NCI-H1048 (cell line): ENCODE results near the gene FCHSD1.

Experiments
- DNase-seq: peaks from one replicate; lab custom pipeline; 2025; lab: John Stamatoyannopoulos, UW

The FCHSD1 gene

DNA sequence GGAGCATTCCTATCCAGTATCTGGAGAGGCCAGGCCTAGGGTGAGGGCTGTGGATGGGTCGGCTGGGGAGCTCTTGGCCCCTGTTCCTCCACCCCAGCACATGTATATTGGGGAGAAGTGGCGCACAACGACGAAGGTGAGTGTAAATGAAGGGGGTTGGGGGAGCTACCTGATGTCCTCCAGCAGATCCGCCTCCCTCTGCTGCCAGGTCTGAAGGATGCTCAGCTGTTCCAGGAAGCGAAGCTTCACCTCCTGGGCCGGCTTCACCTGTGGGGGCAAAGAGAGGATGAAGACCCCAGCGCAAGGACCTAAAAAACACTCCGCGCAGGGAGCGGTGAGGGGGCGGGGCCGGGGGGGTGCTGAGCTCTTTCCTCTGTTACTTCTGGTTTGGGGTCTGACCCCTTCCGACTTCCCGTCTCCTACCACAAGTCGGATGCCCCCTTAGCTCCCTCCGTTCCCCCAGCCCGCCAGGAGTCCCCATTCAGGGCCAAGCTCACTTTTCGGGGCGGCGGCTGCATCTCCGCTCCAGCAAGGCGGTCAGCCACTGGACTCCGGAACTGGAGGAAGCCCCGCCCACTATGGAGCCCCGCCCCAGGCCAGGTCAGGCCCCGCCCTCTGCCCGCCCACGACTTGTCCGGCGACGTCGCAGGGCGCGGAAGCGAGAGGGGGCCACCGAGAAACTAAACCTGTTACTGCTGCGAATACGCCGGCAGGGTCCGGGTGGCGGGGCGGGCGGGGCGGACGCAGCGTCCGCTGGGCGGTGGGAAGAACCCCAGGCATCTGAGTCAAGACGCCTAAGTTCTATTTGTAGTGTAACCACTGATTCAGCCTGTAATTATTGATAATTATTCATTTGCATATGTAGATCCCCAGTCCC, at the start of gene FCHSD1:
Gene FCHSD1, minus strand, starts transcription at position 568 of the 877 bp plus-strand sequence. Its CDS starts 50 bp downstream, at position 518.
- DNase-seq = no peak

DNA sequence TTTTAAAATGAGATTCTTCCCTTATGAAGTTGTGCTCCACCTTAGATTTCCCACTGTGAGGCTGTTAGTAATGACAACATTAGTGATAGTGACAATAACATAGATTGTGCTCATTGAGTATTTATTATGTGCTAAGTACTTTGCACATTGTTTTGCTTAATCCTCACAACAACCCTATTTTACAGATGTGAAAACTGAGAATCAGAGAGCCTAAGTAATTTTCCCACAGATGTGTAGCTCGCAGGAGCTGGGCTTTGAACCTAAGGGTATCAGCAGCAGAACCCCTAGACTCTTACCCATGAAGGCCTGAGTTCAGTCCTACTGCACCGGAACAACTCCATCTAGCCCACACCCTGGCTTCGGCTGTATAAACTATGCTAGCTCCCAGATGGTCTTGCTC, 46.4 kb upstream of the FCHSD1 start:
- DNase-seq = no peak

DNA sequence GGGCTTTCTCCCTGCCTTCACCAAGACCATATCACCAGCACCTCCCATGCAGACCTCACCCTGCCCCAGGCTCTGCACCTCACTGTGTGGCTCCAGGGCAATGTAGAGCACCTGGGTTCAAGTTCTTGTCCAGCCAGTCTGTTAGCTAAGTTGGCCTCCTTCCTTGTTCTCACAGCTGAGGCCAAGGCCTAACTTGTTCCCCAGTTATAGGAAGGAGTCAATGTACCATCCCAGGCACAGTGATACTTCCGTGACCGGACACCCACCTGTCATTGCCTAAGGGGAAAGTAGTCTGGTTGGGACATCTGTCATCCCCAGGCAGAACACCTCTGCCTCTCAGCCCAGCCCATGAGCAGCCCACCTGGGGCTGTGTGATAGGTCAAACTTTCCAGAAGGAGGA, 45.2 kb upstream of the FCHSD1 start:
- DNase-seq = no peak

DNA sequence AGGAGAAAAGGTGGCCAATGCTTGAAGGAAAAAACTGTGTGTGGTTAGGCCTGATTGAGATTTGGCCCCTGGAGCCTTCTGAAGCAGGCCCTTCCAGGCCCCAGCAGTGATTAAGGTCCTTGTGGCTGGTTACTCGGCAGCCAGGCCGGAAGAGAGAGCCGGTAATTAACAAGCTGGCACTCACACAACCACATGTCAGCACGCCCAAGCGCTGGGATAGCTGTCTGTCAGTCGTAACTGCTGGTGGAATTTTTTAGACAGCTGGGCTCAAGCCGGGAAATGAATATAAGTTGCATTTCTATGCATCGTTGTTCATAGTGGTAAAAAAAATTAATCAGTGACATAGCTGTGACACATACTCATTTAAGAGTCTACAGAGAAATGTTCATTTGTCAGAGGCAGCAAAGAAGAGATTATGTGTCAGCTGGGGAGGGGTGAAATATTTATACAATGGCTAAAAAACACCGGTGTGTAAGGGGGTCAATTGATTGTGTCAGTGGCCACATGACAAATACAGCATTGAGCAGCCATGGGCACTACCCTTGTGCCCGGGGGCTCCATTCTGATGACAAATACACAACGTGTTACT, 44.5 kb upstream of the FCHSD1 start:
- no peak for DNase-seq

DNA sequence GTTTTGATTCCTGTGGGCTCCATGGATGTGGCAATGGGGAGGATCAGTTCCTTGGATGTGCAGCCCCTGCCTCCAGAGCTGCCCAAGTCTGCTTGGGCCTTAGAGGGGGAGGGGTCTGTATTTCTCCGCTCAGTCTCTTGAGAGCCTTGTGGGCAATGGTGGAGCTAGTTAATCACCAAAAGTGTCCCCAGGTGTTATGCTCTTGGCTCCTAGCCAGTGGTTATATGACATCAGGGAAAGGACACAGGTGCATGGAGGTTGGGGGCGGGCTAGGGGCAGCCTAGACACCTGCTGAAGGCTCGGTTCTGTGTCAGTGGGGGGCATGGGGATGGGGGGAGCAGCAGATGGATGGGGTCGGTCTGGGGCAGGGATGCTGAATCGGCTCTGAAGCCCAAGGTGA, 43.3 kb upstream of the FCHSD1 start:
- no peak for DNase-seq

DNA sequence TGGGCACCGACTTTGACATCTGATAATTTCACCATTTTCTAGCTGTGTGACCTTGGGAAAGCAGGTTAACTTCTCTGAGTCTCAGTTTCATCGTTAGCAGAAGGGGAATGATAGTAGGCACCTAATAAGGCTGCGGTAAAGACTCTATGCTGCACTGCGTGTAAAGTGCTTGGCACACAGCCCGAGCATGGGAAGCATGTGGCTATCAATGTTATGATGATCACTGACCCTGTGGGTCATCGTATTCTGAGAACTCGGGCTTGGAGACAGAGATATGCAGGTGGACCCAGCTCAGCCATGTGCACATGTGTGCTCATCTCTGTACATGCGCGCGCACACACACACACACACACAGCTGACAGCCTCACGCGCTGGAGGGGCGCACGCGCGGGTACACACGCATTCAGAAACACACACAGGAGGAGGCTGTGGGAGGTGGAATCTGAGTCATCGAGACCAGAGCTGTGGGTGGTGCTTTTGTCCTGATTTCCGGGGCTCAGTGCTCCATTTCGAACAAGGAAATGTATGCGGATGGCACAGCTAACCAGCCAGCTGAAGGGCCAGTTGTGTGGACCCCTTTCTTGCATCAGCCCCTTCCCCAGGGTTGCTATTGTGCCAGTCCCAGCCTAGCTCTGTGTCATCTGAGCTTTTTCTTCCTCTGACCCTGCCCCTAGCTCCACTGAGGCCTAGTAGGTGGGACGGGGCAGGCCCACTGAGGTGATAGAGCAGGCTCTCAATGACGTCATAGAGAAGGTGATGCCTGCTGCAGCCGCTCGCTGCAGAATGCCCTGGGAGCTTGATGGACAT, 41.9 kb upstream of the FCHSD1 start:
- DNase-seq = no peak

DNA sequence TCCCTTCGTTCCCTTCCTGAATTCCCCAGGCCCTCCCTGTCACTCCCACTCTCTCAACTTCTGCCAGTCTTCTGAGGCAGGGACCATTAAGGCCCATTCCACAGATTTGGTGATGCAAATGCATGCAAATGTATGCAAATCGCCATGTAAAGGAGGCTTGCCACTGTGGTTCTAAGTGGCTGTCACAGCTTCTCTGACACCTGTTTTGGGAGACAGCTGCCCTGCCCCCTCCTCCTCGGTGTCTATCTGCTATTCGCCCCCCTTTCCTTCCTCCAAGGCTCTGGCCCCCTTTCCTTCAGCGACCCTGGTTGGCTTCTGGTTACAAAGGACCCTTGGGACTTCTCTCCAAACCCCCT, 41.3 kb upstream of the FCHSD1 start:
- no peak for DNase-seq

DNA sequence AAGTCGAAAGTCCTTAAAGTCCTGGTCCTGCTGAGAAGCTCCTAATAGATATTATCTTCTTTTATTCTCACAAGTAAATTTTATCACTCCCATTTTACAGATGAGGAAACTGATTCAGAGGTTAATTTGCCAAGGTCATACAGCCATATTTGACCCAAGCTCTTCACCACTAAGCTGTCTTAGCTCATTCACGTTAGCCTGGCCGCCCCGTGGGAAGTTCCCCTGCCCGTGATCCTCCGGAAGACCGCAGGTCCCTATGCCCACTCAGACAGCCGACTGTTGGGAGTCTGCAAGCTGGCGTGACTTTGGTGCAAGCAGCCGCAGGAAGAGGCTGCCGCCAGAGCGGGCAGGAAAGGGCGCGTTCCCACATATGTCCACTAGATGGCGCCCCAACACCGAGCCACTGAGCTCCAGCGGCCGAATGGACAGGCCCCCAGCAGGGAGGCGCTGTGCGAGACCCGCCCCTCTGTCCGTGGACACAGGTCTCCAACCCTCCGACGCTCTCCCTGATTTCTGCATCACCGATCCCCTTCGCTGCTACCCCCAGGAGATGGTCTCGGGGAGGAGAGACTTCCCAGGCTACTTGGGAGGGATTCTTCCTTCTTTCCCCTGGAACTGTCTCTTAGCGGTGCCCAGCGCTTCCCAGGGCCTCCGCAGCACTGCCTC, 40.8 kb upstream of the FCHSD1 start:
- peak; percentile 59 for DNase-seq

DNA sequence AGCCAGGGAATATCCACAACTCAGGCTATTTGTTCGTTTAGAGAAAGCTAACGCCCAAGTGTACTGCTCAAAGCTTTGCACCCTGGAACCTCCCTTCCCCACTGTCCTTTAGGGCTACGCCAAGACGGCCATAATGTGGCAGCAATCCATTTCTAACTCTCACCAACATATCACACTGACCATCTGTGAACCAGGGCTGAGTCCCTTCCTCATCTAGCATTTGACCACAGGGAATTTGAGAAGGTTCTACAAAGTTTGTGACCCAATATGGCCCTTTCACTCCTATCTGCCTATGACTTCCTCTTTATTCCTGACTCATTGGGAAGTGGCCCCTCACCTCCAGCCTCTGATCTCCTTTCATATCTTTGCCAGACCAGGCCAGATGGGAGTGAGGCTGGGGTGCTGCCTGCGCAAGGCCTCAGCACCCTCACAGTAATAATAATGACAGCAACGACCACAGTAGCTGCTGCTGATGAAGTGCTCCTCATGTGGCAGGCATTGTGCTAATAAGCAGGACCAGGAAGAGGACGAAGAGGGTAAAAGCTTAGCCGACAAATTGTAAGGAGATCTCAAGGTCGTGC, 40.2 kb upstream of the FCHSD1 start:
- no peak for DNase-seq

DNA sequence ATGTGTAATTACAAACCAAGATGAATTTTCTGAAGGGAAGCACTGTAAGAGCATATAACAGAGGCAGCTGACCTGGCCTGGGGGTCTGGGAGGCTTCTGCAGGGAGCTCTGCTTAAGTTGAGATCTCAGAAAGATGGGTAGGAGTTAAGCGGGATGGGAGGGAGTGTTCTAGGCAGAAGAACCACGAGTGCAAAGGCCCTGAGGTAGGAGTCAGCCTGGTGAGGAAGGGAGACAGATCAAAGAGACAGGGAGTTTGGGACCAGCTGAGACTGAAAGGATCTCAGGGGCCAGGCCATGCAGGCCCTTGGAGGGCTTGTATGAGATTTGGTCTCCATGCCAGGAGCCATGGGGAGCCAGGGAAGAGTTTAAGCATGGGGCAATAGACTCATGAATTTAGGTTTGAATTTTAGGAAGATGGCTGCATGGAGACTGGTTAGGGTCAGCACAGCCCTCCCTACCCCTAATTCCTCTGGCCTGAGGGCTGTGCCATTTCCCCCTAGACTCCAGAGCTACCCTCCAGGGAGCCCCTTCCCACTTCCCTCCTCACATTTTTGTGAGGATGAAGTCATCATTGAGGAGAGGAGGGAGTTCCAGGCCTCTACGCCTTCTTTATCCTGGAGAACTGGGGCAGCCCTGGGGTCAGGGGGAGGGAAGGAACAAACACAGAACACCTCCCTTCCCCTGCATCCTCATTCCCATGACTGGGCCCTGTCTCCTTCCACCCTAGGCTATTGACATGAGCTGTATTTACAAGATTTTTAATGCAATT, 35.6 kb upstream of the FCHSD1 start:
- DNase-seq = no peak

DNA sequence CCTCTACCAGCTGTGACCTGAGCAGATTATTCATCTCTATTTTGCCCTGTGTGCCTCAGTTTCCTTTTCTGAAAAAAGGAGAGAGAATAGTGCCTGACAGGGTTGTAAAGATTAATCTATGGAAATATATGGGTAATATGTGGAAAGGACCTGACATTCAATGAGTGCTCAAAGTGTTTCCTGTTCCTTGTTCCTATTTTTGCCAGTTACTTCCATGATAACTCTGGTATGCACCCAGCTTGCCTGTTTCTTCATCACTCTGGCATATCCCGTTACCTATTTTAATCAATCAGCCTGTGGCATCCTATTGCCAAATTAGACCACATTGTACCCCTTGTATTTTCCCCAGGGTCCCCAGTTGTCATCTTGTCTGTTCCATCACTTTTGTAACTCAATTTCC, 34.4 kb upstream of the FCHSD1 start:
- DNase-seq = no peak

DNA sequence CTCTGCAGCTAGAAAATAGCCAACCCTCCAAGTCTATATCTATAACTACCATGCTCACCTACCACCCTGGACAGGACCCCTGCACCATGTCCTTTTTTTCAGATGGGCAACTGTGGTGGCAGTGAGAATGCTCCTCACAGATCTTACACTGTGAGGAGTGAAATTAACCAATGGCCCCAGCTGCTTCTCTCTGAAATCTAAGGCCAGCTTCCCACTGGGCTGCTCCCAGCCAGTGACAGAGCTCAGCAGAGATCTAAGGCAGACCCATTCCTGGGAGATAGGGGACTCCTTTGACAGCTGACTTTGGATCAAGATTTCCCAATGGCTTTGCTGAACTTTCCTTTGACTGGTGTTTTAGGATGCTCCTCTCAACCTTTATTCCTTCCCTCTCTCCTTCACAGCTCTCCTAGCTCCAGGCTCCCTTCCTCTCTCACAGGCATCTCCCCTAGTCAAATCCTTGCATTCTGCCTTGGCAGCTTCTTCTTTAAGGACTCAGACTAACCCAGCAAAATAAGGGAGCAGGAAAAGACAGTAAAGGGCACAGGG, 32.5 kb upstream of the FCHSD1 start:
- no peak for DNase-seq

DNA sequence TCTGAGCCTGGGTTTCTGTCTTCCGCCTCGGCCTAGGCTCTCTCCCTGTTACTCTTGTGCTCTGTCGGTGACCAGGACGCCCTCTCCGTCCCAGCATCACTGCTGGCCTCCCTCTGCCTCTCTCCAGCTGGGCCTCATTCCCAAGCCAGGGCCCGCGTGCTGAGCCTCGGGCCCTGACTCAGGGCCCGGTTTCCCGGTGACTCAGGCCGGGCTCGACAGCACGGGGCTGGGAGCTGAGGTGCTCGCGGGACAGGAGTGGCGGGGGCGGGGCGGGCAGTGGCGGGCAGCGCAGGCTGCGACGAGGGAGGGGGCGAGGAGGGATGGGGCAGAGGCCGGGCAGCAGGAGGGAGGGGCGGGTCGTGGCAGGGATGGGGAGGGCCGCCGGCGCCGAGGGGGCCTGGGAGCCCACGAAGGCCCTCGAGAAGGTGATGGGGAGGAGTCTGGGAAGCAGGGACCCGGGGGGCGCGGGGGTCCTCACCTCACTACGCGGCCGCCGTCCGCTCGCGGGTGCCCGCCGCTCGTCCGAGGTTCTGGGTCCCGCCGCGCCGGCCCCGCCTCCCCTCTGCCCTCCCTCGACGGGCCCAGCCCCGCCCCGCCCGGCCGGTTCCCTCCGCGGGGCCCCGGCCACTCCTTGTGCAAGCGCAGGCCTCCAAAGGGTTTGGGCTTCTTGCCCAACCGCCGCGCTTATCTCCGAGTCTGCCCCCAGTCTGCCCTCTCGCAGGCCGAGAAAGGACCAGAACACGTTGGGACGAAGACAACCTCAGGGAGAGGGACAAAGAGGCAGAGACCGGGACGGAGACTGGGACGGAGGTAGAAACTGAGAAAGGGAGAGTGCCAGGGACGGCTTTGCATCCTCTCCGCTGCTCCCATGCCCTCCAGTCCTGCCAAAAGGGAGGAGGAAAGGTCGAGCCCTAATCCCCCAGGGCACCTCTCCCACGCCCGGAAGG, 30.8 kb upstream of the FCHSD1 start, which contains the start of gene ARAP3:
Gene ARAP3, minus strand, starts transcription at position 536 of the 947 bp plus-strand sequence. CDS start 1,744 bp downstream, outside the sequence.
- DNase-seq = no peak

DNA sequence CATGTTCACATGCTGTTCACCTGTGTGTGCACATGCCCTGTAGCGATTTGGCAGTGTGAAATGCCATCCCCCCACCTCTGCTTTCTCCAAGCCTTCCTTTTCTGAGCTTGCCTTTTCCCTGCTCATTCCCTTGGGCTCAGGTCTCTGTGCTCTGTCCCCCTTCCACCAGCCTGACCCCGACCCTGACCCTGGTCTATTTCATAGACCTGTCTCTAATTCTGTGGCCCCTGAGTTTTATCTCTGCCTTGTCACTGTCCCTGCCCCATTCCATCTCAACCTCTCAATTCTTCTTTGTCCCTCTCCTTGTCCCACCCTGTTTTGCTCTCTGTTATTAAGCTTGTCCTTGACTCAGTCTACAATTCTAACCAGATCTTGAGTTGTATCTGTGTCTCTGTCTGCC, 30.1 kb upstream of the FCHSD1 start:
- DNase-seq = no peak

DNA sequence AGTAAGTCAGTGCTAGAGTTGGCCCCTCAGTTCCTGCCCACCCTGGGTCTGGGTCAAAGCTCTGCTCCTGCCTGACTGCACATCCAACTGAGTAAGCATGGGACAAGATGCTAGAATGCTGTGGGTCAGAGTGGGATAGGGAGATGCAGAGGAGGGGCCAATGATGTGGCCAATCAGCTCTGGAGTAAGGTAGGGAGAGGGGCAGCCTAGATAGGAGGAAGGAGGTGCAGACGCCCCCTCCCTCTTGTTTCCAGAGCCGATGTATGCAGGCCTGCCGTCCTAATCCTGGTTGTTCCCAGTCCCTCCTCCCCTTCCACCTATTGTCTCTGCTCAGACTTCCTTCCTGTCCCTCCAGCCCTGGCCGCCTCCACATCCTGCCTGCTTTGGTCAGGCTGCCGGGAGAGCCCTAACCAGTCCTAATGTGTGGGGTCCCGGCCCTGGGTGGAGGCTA, 29.6 kb upstream of the FCHSD1 start:
- DNase-seq = no peak

DNA sequence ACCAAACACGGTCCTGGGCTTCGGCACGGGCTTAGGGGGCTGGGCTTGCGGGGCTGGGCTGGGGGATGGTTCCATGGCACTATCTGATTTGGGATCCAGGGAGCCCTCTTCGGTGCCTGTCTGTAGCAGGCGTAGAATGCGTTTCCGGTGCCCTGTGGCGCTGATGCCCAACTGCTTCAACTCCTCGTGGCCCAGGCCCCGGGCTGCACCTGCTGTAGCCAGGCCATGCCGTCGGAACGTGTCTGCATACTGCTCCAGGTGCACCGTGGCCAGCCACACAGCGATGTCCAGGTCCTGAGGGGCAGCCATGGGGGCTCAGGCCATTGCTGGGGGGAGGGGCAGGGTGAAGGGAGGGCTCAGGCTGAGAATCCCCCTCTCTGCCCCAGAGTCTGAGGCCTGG, 29.0 kb upstream of the FCHSD1 start:
- DNase-seq = no peak

DNA sequence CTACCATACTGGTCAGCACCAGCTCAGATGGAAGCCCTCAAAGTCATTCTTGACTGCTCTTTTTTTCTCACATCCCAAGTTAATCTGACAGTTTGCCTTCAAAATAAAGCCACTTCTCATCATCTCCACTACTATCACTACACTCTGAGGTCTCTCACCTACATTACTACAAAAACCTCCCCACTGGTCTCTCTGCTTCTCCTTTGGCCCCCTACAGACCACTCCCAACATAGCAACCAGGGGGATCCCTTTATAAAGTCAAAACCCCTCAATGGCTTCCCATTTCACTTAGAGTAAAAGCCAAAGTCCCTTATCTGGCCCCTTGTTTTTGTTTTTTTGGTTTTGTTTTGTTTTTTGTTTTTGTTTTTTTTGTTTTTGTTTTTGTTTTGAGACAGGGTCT, 26.2 kb upstream of the FCHSD1 start:
- no peak for DNase-seq

DNA sequence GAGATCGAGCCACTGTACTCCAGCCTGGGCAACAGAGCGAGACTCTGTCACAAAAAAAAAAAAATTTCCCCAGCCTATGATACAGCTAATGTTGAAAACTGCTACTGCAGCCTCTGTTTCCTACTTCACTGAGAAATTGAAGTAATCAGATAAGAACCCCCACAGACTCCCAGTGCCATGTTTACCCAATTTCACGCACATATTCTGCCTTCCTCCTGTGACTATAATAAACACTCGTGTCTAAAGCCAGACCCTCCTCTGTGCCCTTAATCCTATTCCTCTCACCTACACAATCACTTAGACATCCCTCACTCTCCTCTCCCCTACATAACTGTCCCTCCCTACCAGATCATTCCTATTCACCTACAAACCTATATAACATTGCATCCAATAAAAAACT, 24.5 kb upstream of the FCHSD1 start:
- no peak for DNase-seq

DNA sequence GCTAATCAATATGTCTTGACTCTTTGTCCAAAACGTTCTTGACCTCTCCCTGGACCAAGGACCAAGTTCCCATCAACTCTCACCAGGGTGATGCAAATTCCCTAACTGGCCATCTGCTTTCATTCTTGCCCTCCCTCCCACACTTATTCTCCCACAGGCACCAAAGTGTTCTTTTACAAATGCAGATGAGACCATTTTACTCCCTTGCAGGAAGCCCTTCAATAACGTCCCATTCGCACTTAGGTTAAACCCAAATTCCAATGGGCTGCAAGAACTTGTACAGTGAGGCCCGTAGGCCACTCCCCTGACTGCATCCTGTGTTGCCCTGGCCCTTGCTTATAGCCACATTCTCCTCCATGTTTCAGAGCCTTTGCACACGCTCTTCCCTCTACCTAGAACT, 23.5 kb upstream of the FCHSD1 start:
- no peak for DNase-seq
